ENCODE data around the gene SLC6A4. TPM values are rescaled to one million over a fixed set of nuclear protein-coding genes. Genes with fewer than 3 reads are reported as not detected.

Gene SLC6A4
- polyA plus RNA-seq, 1 donor (not counting 4 experiments of a cell fraction or from before 2014, with no cell fraction given): not detected

DNA sequence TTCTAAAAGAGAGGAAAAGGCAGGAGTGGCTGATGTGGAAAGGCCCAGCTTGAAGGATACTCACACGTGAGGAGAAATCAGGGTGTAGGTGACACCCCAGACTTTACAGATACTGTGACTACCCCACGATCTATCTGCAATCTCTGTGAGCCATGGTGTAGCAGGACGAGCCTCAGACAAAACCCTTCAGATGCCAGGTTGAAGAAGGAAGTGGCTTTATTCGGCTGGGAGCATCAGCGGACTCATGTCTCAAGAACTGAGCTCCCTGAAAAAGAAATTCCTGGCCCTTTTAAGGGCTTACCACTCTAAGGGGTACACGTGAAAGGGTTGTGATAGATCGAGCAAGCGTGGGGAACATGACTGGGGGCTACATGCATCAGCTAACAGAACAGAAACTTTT is 4.7 kb upstream of the SLC6A4 start:
- dilution Hi-C loops (cut with MboI; ENCODE audit: extremely low pct_ligation_motif_present, low sequenced_read_pairs): no loop called here
- Histone ChIP-seq H3K27me3 (ENCODE audit: control insufficient read depth, extremely low read depth, insufficient read depth, low read length) (peaks cover 54% of the 10 kb centered on the region), H3K4me1 (ENCODE audit: control insufficient read depth, extremely low read depth, insufficient read depth, low read length) (peaks cover 8% of the 10 kb centered on the region), H3K4me3 (ENCODE audit: control insufficient read depth in 2 of 3, extremely low read depth in 1 of 3, insufficient read depth in 2 of 3, low read depth in 1 of 3, low read length in 3 of 3) (no peak overlapping the region), H3K9me1 (ENCODE audit: control insufficient read depth, extremely low read depth, insufficient read depth, low read length) (no peaks in the 10 kb centered on the region), H3K79me2 (ENCODE audit: control insufficient read depth, insufficient read depth, low read length) (no peaks in the 10 kb centered on the region), H3K9ac (ENCODE audit: control insufficient read depth, extremely low read depth, insufficient read depth, low read length) (no peak overlapping the region), H3K9me3 (ENCODE audit: control insufficient read depth, low read depth, low read length) (no peaks in the 10 kb centered on the region), H3K36me3 (ENCODE audit: control insufficient read depth in 2 of 2, extremely low read depth in 1 of 2, insufficient read depth in 2 of 2, low read length in 2 of 2) (no peaks in the 10 kb centered on the region), H2AFZ (ENCODE audit: control insufficient read depth, low read length) (no peak overlapping the region), H4K20me1 (ENCODE audit: control insufficient read depth, extremely low read depth, insufficient read depth, low read length) (no peaks in the 10 kb centered on the region), H3K4me2 (ENCODE audit: control insufficient read depth, extremely low read depth, insufficient read depth, low read depth, low read length) (no peak overlapping the region), H3K27ac (ENCODE audit: control insufficient read depth, insufficient read depth, low read length) (no peak overlapping the region)
- TF ChIP-seq CTCF (optimal IDR thresholded peaks at IDR 0.05 in 1 of 3, IDR thresholded peaks at IDR 0.05 in 1 of 3, conservative IDR thresholded peaks at IDR 0.05 in 1 of 3; ENCODE audit: extremely low read depth in 1 of 3, insufficient read depth in 2 of 3, low read length in 3 of 3): no peak
- no peak for TF ChIP-seq EZH2 (IDR thresholded peaks at IDR 0.05; ENCODE audit: low read length)
- FAIRE-seq: no peak
- no peak for DNase-seq (ENCODE audit: low read depth, low spot score)

GRCh38 chr17:30239089-30239462 is 3.6 kb upstream of the SLC6A4 start:
- H3K9me3 ChIP-seq (ENCODE audit: control insufficient read depth, low read depth, low read length): no peaks in the 10 kb centered on the region
- FAIRE-seq: no peak
- no peaks in the 10 kb centered on the region for H3K9me1 ChIP-seq (ENCODE audit: control insufficient read depth, extremely low read depth, insufficient read depth, low read length)
- peaks cover 60% of the 10 kb centered on the region for H3K27me3 ChIP-seq (ENCODE audit: control insufficient read depth, extremely low read depth, insufficient read depth, low read length)
- H2AFZ ChIP-seq (ENCODE audit: control insufficient read depth, low read length): no peak overlapping the region
- H3K79me2 ChIP-seq (ENCODE audit: control insufficient read depth, insufficient read depth, low read length): no peaks in the 10 kb centered on the region
- no peaks in the 10 kb centered on the region for H3K36me3 ChIP-seq (ENCODE audit: control insufficient read depth in 2 of 2, extremely low read depth in 1 of 2, insufficient read depth in 2 of 2, low read length in 2 of 2)
- peaks cover 8% of the 10 kb centered on the region for H3K4me1 ChIP-seq (ENCODE audit: control insufficient read depth, extremely low read depth, insufficient read depth, low read length)
- no peaks in the 10 kb centered on the region for H4K20me1 ChIP-seq (ENCODE audit: control insufficient read depth, extremely low read depth, insufficient read depth, low read length)
- H3K4me2 ChIP-seq (ENCODE audit: control insufficient read depth, extremely low read depth, insufficient read depth, low read depth, low read length): no peak overlapping the region
- H3K27ac ChIP-seq (ENCODE audit: control insufficient read depth, insufficient read depth, low read length): no peak overlapping the region
- no peak overlapping the region for H3K4me3 ChIP-seq (ENCODE audit: control insufficient read depth in 2 of 3, extremely low read depth in 1 of 3, insufficient read depth in 2 of 3, low read depth in 1 of 3, low read length in 3 of 3)
- DNase-seq (ENCODE audit: low read depth, low spot score): no peak
- dilution Hi-C loops (cut with MboI; ENCODE audit: extremely low pct_ligation_motif_present, low sequenced_read_pairs): no loop called here
- no peak overlapping the region for H3K9ac ChIP-seq (ENCODE audit: control insufficient read depth, extremely low read depth, insufficient read depth, low read length)
- TF ChIP-seq EZH2 (IDR thresholded peaks at IDR 0.05; ENCODE audit: low read length) (no peak), CTCF (optimal IDR thresholded peaks at IDR 0.05 in 1 of 3, IDR thresholded peaks at IDR 0.05 in 1 of 3, conservative IDR thresholded peaks at IDR 0.05 in 1 of 3; ENCODE audit: extremely low read depth in 1 of 3, insufficient read depth in 2 of 3, low read length in 3 of 3) (no peak)

Data from keratinocyte (primary cell).